PFSK-1 (cell line): ENCODE results near the gene TMEM69.

Source experiments
- FOXP2 ChIP-seq: optimal IDR thresholded peaks from 2 replicates; pipeline ENCODE3; 2011; ENCODE audit warnings: borderline replicate concordance, control low read depth, inconsistent platforms; ENCODE audit not compliant: insufficient read depth; ENCODE audit errors: extremely low read length, extremely low read depth
- POLR2AphosphoS5 ChIP-seq: IDR thresholded peaks from 2 replicates; pipeline ENCODE4 v1.6.1; 2012; ENCODE audit warnings: low read depth, mild to moderate bottlenecking, control low read depth, low read length, moderate library complexity
- REST ChIP-seq, 2 experiments: IDR thresholded peaks; 2 replicates each; pipeline versions ENCODE4 v1.6.1 to v1.8.0; 2011 to 2012; ENCODE audit warnings: low read depth in 2 of 2, low read length in 2 of 2, control low read depth in 1 of 2, inconsistent platforms in 1 of 2, mild to moderate bottlenecking in 1 of 2, moderate library complexity in 1 of 2; ENCODE audit not compliant: insufficient read depth in 1 of 2
- SIN3A ChIP-seq: IDR thresholded peaks from 2 replicates; pipeline ENCODE4 v1.6.1; 2012; ENCODE audit warnings: mild to moderate bottlenecking, low read length, moderate library complexity, borderline replicate concordance; ENCODE audit not compliant: insufficient read depth
- TAF1 ChIP-seq: IDR thresholded peaks from 2 replicates; pipeline ENCODE4 v1.6.1; 2012; ENCODE audit warnings: low read length, control low read depth, borderline replicate concordance; ENCODE audit not compliant: insufficient read depth

Gene TMEM69

GRCh38 chr1:45668526-45668925, 19.5 kb upstream of the TMEM69 start:
- TF ChIP-seq FOXP2: no peak
- TF ChIP-seq REST (IDR thresholded peaks at IDR 0.05; ENCODE audit: insufficient read depth in 1 of 2, low read depth in 2 of 2, low read length in 2 of 2): no peak
- TF ChIP-seq SIN3A: no peak
- TF ChIP-seq TAF1: no peak
- no peak for TF ChIP-seq POLR2AphosphoS5

GRCh38 chr1:45669379-45669778, 18.6 kb upstream of the TMEM69 start:
- no peak for TF ChIP-seq FOXP2

GRCh38 chr1:45669859-45670655, 17.9 kb upstream of the TMEM69 start:
- TF ChIP-seq SIN3A (no peak), FOXP2 (no peak), TAF1 (no peak)

GRCh38 chr1:45673956-45674355, 14.0 kb upstream of the TMEM69 start:
- TF ChIP-seq TAF1: no peak
- no peak for TF ChIP-seq SIN3A
- no peak for TF ChIP-seq REST (IDR thresholded peaks at IDR 0.05; ENCODE audit: insufficient read depth in 1 of 2, low read depth in 2 of 2, low read length in 2 of 2)
- TF ChIP-seq POLR2AphosphoS5: no peak
- no peak for TF ChIP-seq FOXP2

DNA sequence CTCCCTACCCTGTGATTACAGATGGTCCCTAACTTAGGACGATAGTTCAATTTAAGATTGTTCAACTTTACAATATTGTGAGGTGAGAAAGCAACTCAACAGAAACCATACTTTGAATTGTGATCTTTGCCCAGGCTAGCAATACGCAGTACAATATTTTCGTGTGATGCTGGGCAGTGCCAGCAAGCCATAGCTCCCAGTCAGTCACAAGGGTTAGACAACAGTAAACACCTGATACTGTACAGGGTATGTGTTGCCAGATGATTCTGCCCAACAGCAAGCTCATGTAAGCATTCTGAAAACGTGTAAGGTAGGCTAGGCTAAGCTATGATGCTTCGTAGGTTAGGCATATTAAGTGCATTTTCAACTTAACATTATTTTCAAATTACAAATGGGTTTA, 13.5 kb upstream of the TMEM69 start:
- TF ChIP-seq TAF1: no peak
- no peak for TF ChIP-seq POLR2AphosphoS5
- TF ChIP-seq SIN3A: no peak
- no peak for TF ChIP-seq REST (IDR thresholded peaks at IDR 0.05; ENCODE audit: insufficient read depth in 1 of 2, low read depth in 2 of 2, low read length in 2 of 2)
- no peak for TF ChIP-seq FOXP2

GRCh38 chr1:45677751-45678245, 10.2 kb upstream of the TMEM69 start:
- TF ChIP-seq SIN3A: no peak
- no peak for TF ChIP-seq REST (IDR thresholded peaks at IDR 0.05; ENCODE audit: insufficient read depth in 1 of 2, low read depth in 2 of 2, low read length in 2 of 2)
- TF ChIP-seq FOXP2: no peak
- TF ChIP-seq TAF1: no peak
- no peak for TF ChIP-seq POLR2AphosphoS5
